LNCAP (cell line): ENCODE measurements around the gene SIRT1.

Experiments
- TF ChIP-seq, protein P1 (sequence below): fragments of 450-650 bp; IDR thresholded peaks from 2 replicates; pipeline ENCODE4 v1.5.1; 2017; ENCODE audit warnings: mild to moderate bottlenecking

Gene SIRT1

DNA sequence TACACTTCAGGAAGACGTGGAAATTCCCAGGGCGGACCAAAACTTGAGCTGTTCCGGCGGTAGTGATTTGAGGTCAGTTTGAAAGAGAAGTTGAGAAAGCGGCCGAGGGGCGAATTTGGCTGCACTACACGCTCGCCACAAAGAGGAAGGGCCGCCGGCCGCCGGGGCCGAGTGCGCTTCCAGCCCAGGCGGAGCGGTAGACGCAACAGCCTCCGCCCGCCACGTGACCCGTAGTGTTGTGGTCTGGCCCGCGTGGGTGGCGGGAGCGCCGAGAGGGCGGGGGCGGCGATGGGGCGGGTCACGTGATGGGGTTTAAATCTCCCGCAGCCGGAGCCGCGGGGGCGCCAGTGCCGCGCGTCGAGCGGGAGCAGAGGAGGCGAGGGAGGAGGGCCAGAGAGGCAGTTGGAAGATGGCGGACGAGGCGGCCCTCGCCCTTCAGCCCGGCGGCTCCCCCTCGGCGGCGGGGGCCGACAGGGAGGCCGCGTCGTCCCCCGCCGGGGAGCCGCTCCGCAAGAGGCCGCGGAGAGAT, at the start of gene SIRT1:
TSS of gene SIRT1 (plus strand) at position 344 of the 529 bp plus-strand sequence. CDS start at position 410, 66 bp downstream.
- TF ChIP-seq, protein P1, sequence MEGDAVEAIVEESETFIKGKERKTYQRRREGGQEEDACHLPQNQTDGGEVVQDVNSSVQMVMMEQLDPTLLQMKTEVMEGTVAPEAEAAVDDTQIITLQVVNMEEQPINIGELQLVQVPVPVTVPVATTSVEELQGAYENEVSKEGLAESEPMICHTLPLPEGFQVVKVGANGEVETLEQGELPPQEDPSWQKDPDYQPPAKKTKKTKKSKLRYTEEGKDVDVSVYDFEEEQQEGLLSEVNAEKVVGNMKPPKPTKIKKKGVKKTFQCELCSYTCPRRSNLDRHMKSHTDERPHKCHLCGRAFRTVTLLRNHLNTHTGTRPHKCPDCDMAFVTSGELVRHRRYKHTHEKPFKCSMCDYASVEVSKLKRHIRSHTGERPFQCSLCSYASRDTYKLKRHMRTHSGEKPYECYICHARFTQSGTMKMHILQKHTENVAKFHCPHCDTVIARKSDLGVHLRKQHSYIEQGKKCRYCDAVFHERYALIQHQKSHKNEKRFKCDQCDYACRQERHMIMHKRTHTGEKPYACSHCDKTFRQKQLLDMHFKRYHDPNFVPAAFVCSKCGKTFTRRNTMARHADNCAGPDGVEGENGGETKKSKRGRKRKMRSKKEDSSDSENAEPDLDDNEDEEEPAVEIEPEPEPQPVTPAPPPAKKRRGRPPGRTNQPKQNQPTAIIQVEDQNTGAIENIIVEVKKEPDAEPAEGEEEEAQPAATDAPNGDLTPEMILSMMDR: no peak

DNA sequence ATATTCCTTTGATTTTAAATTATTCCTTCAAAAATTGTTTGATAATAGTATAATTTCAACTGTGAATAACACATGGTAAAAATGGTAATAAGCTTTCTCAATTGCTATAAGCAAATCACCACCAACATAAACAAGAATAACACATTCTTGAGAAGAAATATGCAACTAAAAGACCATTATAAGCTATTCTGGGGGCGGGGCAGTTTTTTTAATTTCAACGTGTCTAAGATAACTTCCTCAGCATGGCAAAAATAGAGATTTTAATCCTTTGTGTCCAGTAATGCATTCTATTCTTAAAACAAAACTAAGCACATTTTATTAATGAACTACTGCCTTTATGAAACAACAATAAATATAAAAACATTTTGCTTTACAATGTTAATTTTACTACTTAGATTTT, 48.0 kb upstream of the SIRT1 start:
- TF ChIP-seq, protein P1: no peak

DNA sequence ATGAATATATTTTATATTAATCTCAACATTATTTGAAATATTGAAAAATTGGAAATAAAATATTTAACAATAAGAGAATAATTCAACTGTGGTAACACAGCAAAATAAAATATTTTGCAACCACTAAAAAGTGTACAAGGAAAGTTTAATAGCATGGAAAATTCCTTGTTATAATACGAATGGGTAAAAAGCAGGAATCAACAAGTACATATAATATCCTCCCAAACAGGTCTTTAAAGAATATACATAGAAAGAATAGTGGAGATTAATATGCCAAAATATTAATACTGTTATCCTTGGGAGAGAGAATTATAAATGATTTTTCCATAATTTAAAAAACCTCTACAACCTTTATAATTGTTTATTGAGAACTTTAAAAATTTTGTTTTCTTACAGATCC, 47.5 kb upstream of the SIRT1 start:
- TF ChIP-seq, protein P1: no peak

DNA sequence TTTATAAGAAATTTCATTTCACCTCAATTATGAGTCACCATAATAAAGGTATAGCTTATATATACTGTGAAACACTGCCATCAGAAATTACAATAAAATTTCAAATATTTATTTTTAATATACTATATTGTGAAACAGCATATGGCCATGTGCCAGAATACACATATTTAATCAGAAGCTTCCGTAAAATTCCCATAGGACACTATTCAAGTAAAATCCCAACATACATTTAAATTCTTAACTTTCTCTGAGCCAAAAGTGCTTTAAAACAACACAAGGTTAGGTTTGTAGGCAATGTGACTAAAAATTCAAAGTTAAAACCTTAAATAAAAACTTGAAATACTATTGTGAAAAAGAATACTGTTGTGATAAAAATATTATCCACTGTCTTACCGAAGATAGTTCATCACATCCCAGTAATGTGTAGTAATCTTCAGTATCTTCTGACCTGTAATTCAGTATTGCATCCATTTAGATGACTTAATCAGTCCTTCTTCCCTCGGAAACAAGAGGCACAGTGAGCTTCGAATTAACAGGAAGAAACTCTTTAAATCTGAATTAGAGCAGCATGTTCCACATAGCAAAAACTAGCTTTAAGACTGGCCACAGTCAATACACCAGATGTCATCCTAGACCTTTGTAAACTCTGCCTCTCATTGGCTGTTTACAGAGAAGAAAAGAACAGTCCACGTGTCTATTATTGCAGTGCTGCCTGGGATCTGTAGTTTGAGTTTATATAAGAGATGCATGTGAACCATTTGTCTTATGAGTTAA, 46.7 kb upstream of the SIRT1 start, which contains the start of gene DNAJC12:
TSS of gene DNAJC12 (minus strand) at position 648 of the 774 bp plus-strand sequence. CDS start at position 471, 177 bp downstream.
- TF ChIP-seq, protein P1: no peak

DNA sequence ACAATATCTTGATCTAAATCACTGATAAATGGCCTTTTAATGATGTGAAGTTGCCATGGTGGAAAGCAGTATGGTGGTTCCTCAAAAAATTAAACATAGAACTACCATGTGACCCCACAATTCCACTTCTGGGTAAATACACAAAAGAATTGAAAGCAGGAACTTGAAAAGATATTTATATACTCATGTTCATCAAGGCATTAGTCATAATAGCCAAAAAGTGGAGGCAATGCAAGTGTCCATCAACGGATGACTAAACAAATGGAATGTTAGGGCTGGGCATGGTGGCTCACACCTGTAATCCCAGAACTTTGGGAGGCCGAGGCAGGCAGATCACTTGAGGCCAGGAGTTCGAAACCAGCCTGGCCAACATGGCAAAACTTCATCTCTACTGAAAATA, 44.5 kb upstream of the SIRT1 start:
- TF ChIP-seq, protein P1: no peak

DNA sequence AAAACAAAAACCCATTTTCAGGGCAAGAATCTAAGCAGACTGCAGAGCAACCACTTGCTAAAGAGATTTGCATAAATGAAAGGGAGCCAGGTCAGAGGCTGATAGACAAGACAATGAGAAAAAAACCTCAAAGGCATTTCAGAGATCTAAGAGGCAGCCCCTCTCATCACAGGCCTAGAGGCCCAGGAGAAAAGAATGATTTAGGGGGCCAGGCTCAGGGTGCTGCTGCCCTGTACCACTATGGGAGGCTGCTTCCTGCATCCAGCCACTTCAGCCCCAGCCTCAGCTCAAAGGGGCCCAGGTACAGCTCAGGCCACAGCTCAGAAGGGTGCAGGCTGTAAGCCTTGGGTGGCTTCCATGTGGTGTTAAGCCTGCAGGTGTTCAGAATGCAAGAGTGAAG, 42.7 kb upstream of the SIRT1 start:
- TF ChIP-seq, protein P1: no peak

DNA sequence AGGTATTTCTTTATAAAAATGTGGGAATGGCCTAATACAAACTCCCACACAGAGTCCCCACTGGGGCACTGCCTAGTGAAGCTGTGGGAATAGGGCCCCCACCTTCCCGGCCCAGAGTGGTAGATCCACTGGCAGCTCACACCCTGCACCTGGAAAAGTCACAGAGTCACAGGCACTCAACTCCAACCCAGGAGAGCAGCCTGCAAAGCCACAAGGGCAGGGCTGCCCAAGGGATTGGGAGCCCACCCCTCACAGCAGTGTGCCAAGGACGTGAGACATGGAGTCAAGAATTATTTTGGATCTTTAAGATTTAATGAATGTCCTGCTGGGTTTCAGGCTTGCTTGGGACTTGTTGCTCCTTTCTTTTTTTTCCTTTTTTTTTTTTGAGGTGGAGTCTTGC, 41.2 kb upstream of the SIRT1 start:
- TF ChIP-seq, protein P1: no peak
